HCT116 (cell line): Measurements from ENCODE around the gene PRR35. TPM values are rescaled to one million over a fixed set of nuclear protein-coding genes. Genes with fewer than 3 reads are reported as not detected.

Experiments used
- ATAC-seq: fragments of 200-7000 bp; cut with Tn5 transposase; 2 replicates; pipeline ENCODE4 v1.9.1; 2020; ENCODE audit warnings: mild to moderate bottlenecking, moderate library complexity
- BruUV-seq: library from RNA; stranded (reverse); fragments of 400-500 nt; replicated peaks from 2 replicates; lab custom pipeline; 2021; lab: Mats Ljungman, UMichigan
- CTCF ChIA-PET: fragments of 300-600 bp; sonication (Branson Sonifier 250); formaldehyde crosslinking; loops from one replicate; lab custom pipeline; 2021; ENCODE audit warnings: antibody characterized with exemption; lab: Charles Lee
- POLR2A ChIA-PET: fragments of 300-600, 350-600 bp; sonication (Branson Sonifier 250); formaldehyde crosslinking; loops from one replicate; lab custom pipeline; 2021; ENCODE audit warnings: antibody characterized with exemption; lab: Charles Lee
- RAD21 ChIA-PET, 2 experiments: fragments of 300-600 bp; sonication (Branson Sonifier 250); formaldehyde crosslinking; loops; one replicate each; lab custom pipeline; 2023; ENCODE audit warnings: low total read pairs in 2 of 2; ENCODE audit not compliant: uncharacterized antibody in 2 of 2, unreplicated experiment in 2 of 2, low non-redundant PET in 1 of 2; lab: Charles Lee
- DNase-seq: peaks from one replicate; pipeline ENCODE4 v3.0.0-alpha.2; 2010; ENCODE audit warnings: low read depth, low spot score
- H2AFZ ChIP-seq: fragments of 200-600 bp; shearing (Covaris generic), sonication (generic); 2 replicates; pipeline ENCODE4 v1.6.1; 2017; ENCODE audit warnings: low read depth, mixed run types, mixed read lengths, antibody characterized with exemption, low read length; ENCODE audit not compliant: poor library complexity, severe bottlenecking
- H3K27ac ChIP-seq: 2 replicates; pipeline ENCODE4 v1.5.1; 2012; ENCODE audit warnings: low read depth, low read length
- H3K27me3 ChIP-seq: fragments of 200-600 bp; sonication (generic); 2 replicates; pipeline ENCODE4 v1.6.1; 2016; ENCODE audit warnings: mixed run types, low read length, mixed read lengths; ENCODE audit not compliant: insufficient read depth
- H3K36me3 ChIP-seq, 2 experiments: fragments of 200-500 bp in 1 of 2; fragments of 200-600 bp in 1 of 2; sonication (Bioruptor generic) in 1 of 2; sonication (generic) in 1 of 2; 2 replicates each; pipeline versions ENCODE4 v1.5.1 to v1.6.1; 2014 to 2016; ENCODE audit warnings: low read length in 2 of 2, inconsistent platforms in 1 of 2, mixed read lengths in 1 of 2, mixed run types in 1 of 2; ENCODE audit not compliant: insufficient read depth in 2 of 2, control insufficient read depth in 1 of 2
- H3K4me1 ChIP-seq, 2 experiments: fragments of 200-600 bp in 1 of 2; sonication (generic) in 1 of 2; 2 replicates each; pipeline versions ENCODE4 v1.5.1 to v1.6.1; 2012 to 2017; ENCODE audit warnings: low read length in 2 of 2, inconsistent platforms in 1 of 2, mild to moderate bottlenecking in 1 of 2, mixed read lengths in 1 of 2, mixed run types in 1 of 2, moderate library complexity in 1 of 2; ENCODE audit not compliant: insufficient read depth in 2 of 2, control insufficient read depth in 1 of 2
- H3K4me2 ChIP-seq: fragments of 200-600 bp; sonication (generic); 2 replicates; pipeline ENCODE4 v1.6.1; 2017; ENCODE audit warnings: mixed run types, low read length, mixed read lengths
- H3K4me3 ChIP-seq, 2 experiments: fragments of 200-600 bp in 1 of 2; sonication (generic) in 1 of 2; replicated peaks in 1 of 2; 2 replicates each; pipeline ENCODE4 v1.5.1; 2011 to 2016; ENCODE audit warnings: low read length in 2 of 2, control low read depth in 1 of 2, low read depth in 1 of 2, mild to moderate bottlenecking in 1 of 2, mixed read lengths in 1 of 2, mixed run types in 1 of 2
- H3K79me2 ChIP-seq: fragments of 200-600 bp; sonication (generic); 2 replicates; pipeline ENCODE4 v1.6.1; 2017; ENCODE audit warnings: mild to moderate bottlenecking, mixed run types, low read length, moderate library complexity, mixed read lengths; ENCODE audit not compliant: insufficient read depth
- H3K9ac ChIP-seq: fragments of 200-600 bp; sonication (generic); 2 replicates; pipeline ENCODE4 v1.6.1; 2016; ENCODE audit warnings: low read length, mixed read lengths
- H3K9me2 ChIP-seq: fragments of 200-600 bp; sonication (generic), shearing (Covaris generic); 2 replicates; pipeline ENCODE4 v1.6.1; 2017; ENCODE audit warnings: mixed run types, mild to moderate bottlenecking, moderate library complexity; ENCODE audit not compliant: insufficient read depth
- H3K9me3 ChIP-seq, 2 experiments: fragments of 200-500 bp in 1 of 2; fragments of 200-600 bp in 1 of 2; sonication (Bioruptor generic) in 1 of 2; sonication (generic) in 1 of 2; 2 replicates each; pipeline ENCODE4 v1.6.1; 2014 to 2017; ENCODE audit warnings: low read length in 2 of 2, mixed read lengths in 2 of 2, inconsistent platforms in 1 of 2, low read depth in 1 of 2, mild to moderate bottlenecking in 1 of 2, mixed run types in 1 of 2, moderate library complexity in 1 of 2; ENCODE audit not compliant: control insufficient read depth in 1 of 2, insufficient read depth in 1 of 2
- H4K20me1 ChIP-seq: fragments of 200-600 bp; sonication (generic), shearing (Covaris generic); 2 replicates; pipeline ENCODE4 v1.6.1; 2017; ENCODE audit warnings: mixed run types, mild to moderate bottlenecking, moderate library complexity; ENCODE audit not compliant: insufficient read depth
- EZH2phosphoT487 ChIP-seq: fragments of 200-600 bp; IDR thresholded peaks from 2 replicates; pipeline ENCODE4 v1.6.1; 2018; ENCODE audit warnings: antibody characterized with exemption, borderline replicate concordance
- FOSL1 ChIP-seq: IDR thresholded peaks from 2 replicates; pipeline ENCODE4 v1.6.1; 2012; ENCODE audit warnings: low read depth
- SIN3A ChIP-seq: IDR thresholded peaks from 2 replicates; pipeline ENCODE4 v1.6.1; 2012; ENCODE audit warnings: low read depth
- TCF7L2 ChIP-seq: IDR thresholded peaks from 2 replicates; pipeline ENCODE4 v1.7.0; 2011; ENCODE audit warnings: borderline replicate concordance, inconsistent platforms; ENCODE audit not compliant: insufficient read depth, insufficient read length; ENCODE audit errors: extremely low read depth
- ZNF274 ChIP-seq: fragments of 200-500 bp; sonication (Bioruptor generic); IDR thresholded peaks from 2 replicates; pipeline ENCODE4 v1.6.1; 2014; ENCODE audit warnings: mild to moderate bottlenecking, low read depth, low read length, inconsistent platforms
- intact Hi-C: fragments of 100-400 bp; cut with micrococcal nuclease; formaldehyde crosslinking; loops from 2 replicates; pipeline ENCODE4 v1.10.0; 2022
- total RNA-seq: library from RNA; stranded (reverse); gene quantifications from one replicate; pipeline ENCODE4 v1.2.1, GENCODE V29; 2021; ENCODE audit not compliant: unreplicated experiment
- TF ChIP-seq, protein P1 (sequence below): IDR thresholded peaks from 2 replicates; pipeline ENCODE4 v1.6.1; 2012
- TF ChIP-seq, protein P2 (sequence below), 3 experiments: fragments of 200-600 bp in 1 of 3; sonication (generic) in 1 of 3; IDR thresholded peaks in 2 of 3; conservative IDR thresholded peaks in 1 of 3; 2 replicates each; pipeline ENCODE4 v1.5.1; 2012 to 2017; ENCODE audit warnings: low read depth in 2 of 3, low read length in 2 of 3, antibody characterized with exemption in 1 of 3, borderline replicate concordance in 1 of 3, control low read depth in 1 of 3, mild to moderate bottlenecking in 1 of 3, mixed read lengths in 1 of 3, mixed run types in 1 of 3, moderate library complexity in 1 of 3; ENCODE audit not compliant: insufficient read depth in 1 of 3
- TF ChIP-seq, protein P3 (sequence below): IDR thresholded peaks from 2 replicates; pipeline ENCODE4 v1.6.1; 2012; ENCODE audit warnings: low read depth

PRR35 gene
- total RNA-seq, 1 experiment from 2014 or later, result not detected

DNA sequence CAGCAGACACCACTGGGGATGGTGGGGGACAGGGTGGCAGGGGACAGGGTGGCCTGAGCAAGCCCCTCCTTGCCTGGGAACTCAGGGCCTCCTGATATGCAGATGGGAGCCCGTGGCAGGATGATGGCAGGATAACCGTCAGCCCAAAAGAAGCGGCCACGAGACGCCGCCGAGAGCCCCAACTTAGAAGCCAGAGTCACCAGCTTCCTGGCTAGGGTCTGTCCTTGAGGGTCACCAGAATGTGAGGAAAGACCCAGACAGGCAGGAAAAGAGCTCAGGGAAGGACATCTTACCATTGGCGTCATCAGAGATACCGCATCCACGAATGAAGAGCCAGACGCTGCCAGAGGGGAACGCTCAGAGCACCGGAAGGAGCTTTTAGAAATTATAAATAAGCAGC, 49.1 kb downstream of the PRR35 start:
- no peaks in the 10 kb centered on the region for H3K79me2 ChIP-seq
- no peaks in the 10 kb centered on the region for H4K20me1 ChIP-seq
- intact Hi-C loops, result no loop called here
- no peaks in the 10 kb centered on the region for H3K4me1 ChIP-seq
- H3K4me3 ChIP-seq, result no peak overlapping the region
- DNase-seq (no peak), ATAC-seq (no peak)
- ChIA-PET CTCF (no interaction called here), POLR2A (no interaction called here), RAD21 (no interaction called here)
- H3K4me2 ChIP-seq, result no peak overlapping the region
- no TSS peak for BruUV-seq
- no peaks in the 10 kb centered on the region for H3K9me3 ChIP-seq
- H3K9ac ChIP-seq, result no peak overlapping the region
- no peak overlapping the region for H2AFZ ChIP-seq
- H3K9me2 ChIP-seq, result no peaks in the 10 kb centered on the region
- H3K36me3 ChIP-seq, result no peaks in the 10 kb centered on the region
- no peak overlapping the region for H3K27ac ChIP-seq
- no peak for TF ChIP-seq ZNF274
- no peak for TF ChIP-seq EZH2phosphoT487
- no peak for TF ChIP-seq TCF7L2
- TF ChIP-seq, protein P1, sequence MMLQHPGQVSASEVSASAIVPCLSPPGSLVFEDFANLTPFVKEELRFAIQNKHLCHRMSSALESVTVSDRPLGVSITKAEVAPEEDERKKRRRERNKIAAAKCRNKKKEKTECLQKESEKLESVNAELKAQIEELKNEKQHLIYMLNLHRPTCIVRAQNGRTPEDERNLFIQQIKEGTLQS, result no peak
- no peak for TF ChIP-seq SIN3A
- no peak for TF ChIP-seq FOSL1
- TF ChIP-seq, protein P2, sequence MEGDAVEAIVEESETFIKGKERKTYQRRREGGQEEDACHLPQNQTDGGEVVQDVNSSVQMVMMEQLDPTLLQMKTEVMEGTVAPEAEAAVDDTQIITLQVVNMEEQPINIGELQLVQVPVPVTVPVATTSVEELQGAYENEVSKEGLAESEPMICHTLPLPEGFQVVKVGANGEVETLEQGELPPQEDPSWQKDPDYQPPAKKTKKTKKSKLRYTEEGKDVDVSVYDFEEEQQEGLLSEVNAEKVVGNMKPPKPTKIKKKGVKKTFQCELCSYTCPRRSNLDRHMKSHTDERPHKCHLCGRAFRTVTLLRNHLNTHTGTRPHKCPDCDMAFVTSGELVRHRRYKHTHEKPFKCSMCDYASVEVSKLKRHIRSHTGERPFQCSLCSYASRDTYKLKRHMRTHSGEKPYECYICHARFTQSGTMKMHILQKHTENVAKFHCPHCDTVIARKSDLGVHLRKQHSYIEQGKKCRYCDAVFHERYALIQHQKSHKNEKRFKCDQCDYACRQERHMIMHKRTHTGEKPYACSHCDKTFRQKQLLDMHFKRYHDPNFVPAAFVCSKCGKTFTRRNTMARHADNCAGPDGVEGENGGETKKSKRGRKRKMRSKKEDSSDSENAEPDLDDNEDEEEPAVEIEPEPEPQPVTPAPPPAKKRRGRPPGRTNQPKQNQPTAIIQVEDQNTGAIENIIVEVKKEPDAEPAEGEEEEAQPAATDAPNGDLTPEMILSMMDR (IDR thresholded peaks at IDR 0.05 in 2 of 3, conservative IDR thresholded peaks at IDR 0.05 in 1 of 3; ENCODE audit: borderline replicate concordance in 1 of 3, insufficient read depth in 1 of 3, low read depth in 2 of 3, low read length in 2 of 3), result no peak
- TF ChIP-seq, protein P3, sequence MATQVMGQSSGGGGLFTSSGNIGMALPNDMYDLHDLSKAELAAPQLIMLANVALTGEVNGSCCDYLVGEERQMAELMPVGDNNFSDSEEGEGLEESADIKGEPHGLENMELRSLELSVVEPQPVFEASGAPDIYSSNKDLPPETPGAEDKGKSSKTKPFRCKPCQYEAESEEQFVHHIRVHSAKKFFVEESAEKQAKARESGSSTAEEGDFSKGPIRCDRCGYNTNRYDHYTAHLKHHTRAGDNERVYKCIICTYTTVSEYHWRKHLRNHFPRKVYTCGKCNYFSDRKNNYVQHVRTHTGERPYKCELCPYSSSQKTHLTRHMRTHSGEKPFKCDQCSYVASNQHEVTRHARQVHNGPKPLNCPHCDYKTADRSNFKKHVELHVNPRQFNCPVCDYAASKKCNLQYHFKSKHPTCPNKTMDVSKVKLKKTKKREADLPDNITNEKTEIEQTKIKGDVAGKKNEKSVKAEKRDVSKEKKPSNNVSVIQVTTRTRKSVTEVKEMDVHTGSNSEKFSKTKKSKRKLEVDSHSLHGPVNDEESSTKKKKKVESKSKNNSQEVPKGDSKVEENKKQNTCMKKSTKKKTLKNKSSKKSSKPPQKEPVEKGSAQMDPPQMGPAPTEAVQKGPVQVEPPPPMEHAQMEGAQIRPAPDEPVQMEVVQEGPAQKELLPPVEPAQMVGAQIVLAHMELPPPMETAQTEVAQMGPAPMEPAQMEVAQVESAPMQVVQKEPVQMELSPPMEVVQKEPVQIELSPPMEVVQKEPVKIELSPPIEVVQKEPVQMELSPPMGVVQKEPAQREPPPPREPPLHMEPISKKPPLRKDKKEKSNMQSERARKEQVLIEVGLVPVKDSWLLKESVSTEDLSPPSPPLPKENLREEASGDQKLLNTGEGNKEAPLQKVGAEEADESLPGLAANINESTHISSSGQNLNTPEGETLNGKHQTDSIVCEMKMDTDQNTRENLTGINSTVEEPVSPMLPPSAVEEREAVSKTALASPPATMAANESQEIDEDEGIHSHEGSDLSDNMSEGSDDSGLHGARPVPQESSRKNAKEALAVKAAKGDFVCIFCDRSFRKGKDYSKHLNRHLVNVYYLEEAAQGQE, result no peak
- no peaks in the 10 kb centered on the region for H3K27me3 ChIP-seq
